ENCODE results near the gene P2RX2.

DNA sequence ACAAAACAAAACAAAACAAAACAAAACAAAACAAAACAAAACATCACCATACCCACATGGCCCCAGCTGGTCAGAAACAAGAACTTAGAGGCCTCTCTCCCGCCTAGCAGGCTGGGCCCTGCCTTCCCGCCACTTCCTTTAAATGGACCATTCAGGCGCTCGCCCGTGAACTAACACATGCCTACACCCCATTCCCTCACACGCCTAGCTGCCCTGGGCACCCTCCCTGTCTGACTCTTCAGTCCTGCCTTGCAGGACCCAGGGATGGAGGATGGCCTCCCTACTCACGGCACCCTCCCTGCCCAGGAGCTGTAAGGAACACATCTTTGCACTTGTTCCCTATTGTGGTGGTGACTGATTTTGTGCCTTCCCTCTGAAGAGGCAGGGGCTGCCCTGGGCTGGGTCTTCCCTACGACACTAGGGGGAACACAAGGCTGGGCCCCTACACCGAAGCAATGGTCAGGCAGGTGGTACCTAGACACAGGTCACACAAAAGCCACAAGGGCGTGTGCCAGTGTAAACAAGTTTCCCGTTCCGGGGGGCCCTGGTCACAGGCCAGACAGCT is 21.5 kb downstream of the P2RX2 start:
- no peak for TF ChIP-seq POLR2A (IDR thresholded peaks at IDR 0.05; ENCODE audit: low read depth, low read length)
- TF ChIP-seq TAF1 (IDR thresholded peaks at IDR 0.05; ENCODE audit: low read depth, low read length) = no peak
- TF ChIP-seq POLR2AphosphoS5 (IDR thresholded peaks at IDR 0.05; ENCODE audit: low read depth, low read length) = no peak
- TF ChIP-seq POU2F2 (IDR thresholded peaks at IDR 0.05; ENCODE audit: low read depth, low read length) = no peak

Data from GM12891 (cell line).